ENCODE measurements around the gene D2HGDH. TPM values are rescaled to one million over a fixed set of nuclear protein-coding genes. Genes with fewer than 3 reads are reported as not detected.

D2HGDH gene
- total and polyA plus RNA-seq, 10 of the 15 experiments (the other 5 are each of a cell fraction or from before 2014, with no cell fraction given) = 0.52 to 32.1 (median 11.0) TPM

GRCh38 chr2:241692448-241692847, 42.0 kb upstream of the D2HGDH start:
- TF ChIP-seq POU2F2 (IDR thresholded peaks at IDR 0.05; ENCODE audit: borderline replicate concordance, low read depth, low read length) (no peak), HDAC6 (IDR thresholded peaks at IDR 0.05; ENCODE audit: unreplicated experiment) (no peak), HDAC2 (IDR thresholded peaks at IDR 0.05) (no peak), NR2C2 (IDR thresholded peaks at IDR 0.05; ENCODE audit: borderline replicate concordance, control insufficient read depth, insufficient read length, low read depth) (no peak)
- CTCF ChIA-PET = interaction anchor here (1.1 to 1.3 kb wide), 2 partner anchors 11 to 186 kb away, joined by 3 to 4 read pairs; no protein-coding TSS in a partner anchor

GRCh38 chr2:241695651-241696050, 38.8 kb upstream of the D2HGDH start:
- Histone ChIP-seq H3K36me3 (ENCODE audit: control insufficient read depth in 2 of 2, insufficient read depth in 2 of 2, low read length in 1 of 2) (peaks cover 3 to 4% of the 10 kb centered on the region in 2 experiments; a peak in 3 of 4 replicates), H3K4me2 (ENCODE audit: control insufficient read depth, insufficient read depth) (no peak overlapping the region), H3K27me3 (replicated peaks in 1 of 2; ENCODE audit: control insufficient read depth in 2 of 2, insufficient read depth in 2 of 2, low read length in 1 of 2) (no peaks in the 10 kb centered on the region), H2AFZ (ENCODE audit: control insufficient read depth, low read depth, low read length) (no peak overlapping the region), H3K4me3 (no peak overlapping the region), H3K4me1 (ENCODE audit: control insufficient read depth, insufficient read depth, low read length) (no peaks in the 10 kb centered on the region), H3K9ac (ENCODE audit: control insufficient read depth, insufficient read depth, low read length) (no peak overlapping the region), H4K20me1 (ENCODE audit: control insufficient read depth, insufficient read depth) (no peaks in the 10 kb centered on the region), H3K27ac (ENCODE audit: control insufficient read depth, insufficient read depth) (no peak overlapping the region), H3K9me3 (replicated peaks; ENCODE audit: control insufficient read depth, insufficient read depth, low read length) (no peaks in the 10 kb centered on the region), H3K79me2 (ENCODE audit: control insufficient read depth, insufficient read depth, low read length) (peaks cover 2% of the 10 kb centered on the region; the same call in 1 of the 2 replicates)
- WGBS (ENCODE audit: insufficient coverage, insufficient replicate concordance, low lambda C conversion rate, missing lambda C conversion rate) = 100% methylated on average over 4 of the region's 4 CpGs
- DNase-seq (ENCODE audit: low read depth, low spot score) (no peak), FAIRE-seq (no peak), ATAC-seq (no peak)
- POLR2A ChIA-PET = no interaction called here
- no TSS peak for BruUV-seq (replicated peaks)
- CTCF ChIA-PET = no interaction called here
- TF ChIP-seq IRF4 (IDR thresholded peaks at IDR 0.05; ENCODE audit: low read depth, low read length) (no peak), NFXL1 (IDR thresholded peaks at IDR 0.05; ENCODE audit: borderline replicate concordance) (no peak), HCFC1 (IDR thresholded peaks at IDR 0.05; ENCODE audit: low read length) (no peak), RELA (IDR thresholded peaks at IDR 0.05; ENCODE audit: borderline replicate concordance, partially characterized antibody) (no peak), ZNF274 (IDR thresholded peaks at IDR 0.05; ENCODE audit: insufficient read depth, insufficient read length) (no peak), TCF3 (IDR thresholded peaks at IDR 0.05; ENCODE audit: borderline replicate concordance, insufficient read depth, low read depth, low read length) (no peak), ZNF24 (IDR thresholded peaks at IDR 0.05) (no peak), RUNX3 (IDR thresholded peaks at IDR 0.05; ENCODE audit: low read length) (no peak), MEF2B (IDR thresholded peaks at IDR 0.05; ENCODE audit: partially characterized antibody, poor library complexity, severe bottlenecking) (no peak), SMAD1 (IDR thresholded peaks at IDR 0.05; ENCODE audit: low read depth, partially characterized antibody) (no peak), ZNF622 (IDR thresholded peaks at IDR 0.05) (no peak), SMC3 (IDR thresholded peaks at IDR 0.05; ENCODE audit: borderline replicate concordance, low read length) (no peak)
- RAD21 ChIA-PET (ENCODE audit: unreplicated experiment) = no interaction called here
- intact Hi-C loops (cut with micrococcal nuclease; ENCODE audit: unreplicated experiment) (no loop called here), in situ Hi-C loops (cut with MboI) (no loop called here)
- SMC1A ChIA-PET (ENCODE audit: uncharacterized antibody, unreplicated experiment) = no interaction called here

More at GRCh38 chr2:241692448-241692847, 42.0 kb upstream of the D2HGDH start:
- WGBS (ENCODE audit: insufficient coverage, insufficient replicate concordance, low lambda C conversion rate, missing lambda C conversion rate) = 87% methylated on average over 6 of the region's 6 CpGs
- Histone ChIP-seq H3K79me2 (ENCODE audit: control insufficient read depth, insufficient read depth, low read length) (peaks cover 15% of the 10 kb centered on the region), H3K4me1 (ENCODE audit: control insufficient read depth, insufficient read depth, low read length) (peaks cover 7% of the 10 kb centered on the region; the same call in 1 of the 2 replicates), H2AFZ (ENCODE audit: control insufficient read depth, low read depth, low read length) (no peak overlapping the region), H3K4me3 (no peak overlapping the region), H3K36me3 (ENCODE audit: control insufficient read depth in 2 of 2, insufficient read depth in 2 of 2, low read length in 1 of 2) (peaks cover 3 to 6% of the 10 kb centered on the region in 2 experiments; a peak in 3 of 4 replicates), H3K9me3 (replicated peaks; ENCODE audit: control insufficient read depth, insufficient read depth, low read length) (no peaks in the 10 kb centered on the region), H3K4me2 (ENCODE audit: control insufficient read depth, insufficient read depth) (no peak overlapping the region), H3K9ac (ENCODE audit: control insufficient read depth, insufficient read depth, low read length) (no peak overlapping the region), H4K20me1 (ENCODE audit: control insufficient read depth, insufficient read depth) (no peaks in the 10 kb centered on the region), H3K27me3 (replicated peaks in 1 of 2; ENCODE audit: control insufficient read depth in 2 of 2, insufficient read depth in 2 of 2, low read length in 1 of 2) (no peaks in the 10 kb centered on the region), H3K27ac (ENCODE audit: control insufficient read depth, insufficient read depth) (no peak overlapping the region)
- intact Hi-C loops (cut with micrococcal nuclease; ENCODE audit: unreplicated experiment) = no loop called here
- SMC1A ChIA-PET (ENCODE audit: uncharacterized antibody, unreplicated experiment) = interaction anchor here (0.8 to 1.6 kb wide), 2 partner anchors 13 kb away, joined by 3 read pairs; no protein-coding TSS in a partner anchor
- RAD21 ChIA-PET (ENCODE audit: unreplicated experiment) = no interaction called here
- ATAC-seq (no peak), DNase-seq (ENCODE audit: low read depth, low spot score) (no peak), FAIRE-seq (no peak)
- BruUV-seq (replicated peaks) = no TSS peak
- POLR2A ChIA-PET = no interaction called here
- in situ Hi-C loops (cut with MboI) = no loop called here
